LNCaP clone FGC (cell line): ENCODE data around the gene EPM2A.
"Not testable (repeated sequence)": the region's sequence is repeated elsewhere in the genome, so short reads cannot be mapped to it uniquely, and the experiment has no call there.

Experiments used
- DNase-seq: peaks from one replicate; pipeline ENCODE4 v3.0.0-alpha.2; 2011; ENCODE audit warnings: low read depth
- H3K4me3 ChIP-seq: 2 replicates; pipeline ENCODE4 v1.5.1; 2011; ENCODE audit warnings: mild to moderate bottlenecking, low read depth, low read length, control low read depth
- CTCF ChIP-seq: IDR thresholded peaks from 2 replicates; pipeline ENCODE4 v1.5.1; 2012; ENCODE audit warnings: mild to moderate bottlenecking; ENCODE audit not compliant: control insufficient read depth, insufficient read depth; ENCODE audit errors: extremely low read depth

EPM2A gene

GRCh38 chr6:145743332-145743731 is 8.0 kb upstream of the EPM2A start:
- DNase-seq, result no peak
- no peak overlapping the region for H3K4me3 ChIP-seq
- no peak for TF ChIP-seq CTCF

GRCh38 chr6:145742472-145742871 is 7.2 kb upstream of the EPM2A start:
- DNase-seq, H3K4me3 ChIP-seq: not testable (repeated sequence)

- not testable (repeated sequence) for DNase-seq
These were observed 4.4 kb upstream of the EPM2A start for GRCh38 chr6:145739685-145740084.

GRCh38 chr6:145738265-145738664 is 2.9 kb upstream of the EPM2A start:
- no peak for DNase-seq
- TF ChIP-seq CTCF, result no peak
- no peak overlapping the region for H3K4me3 ChIP-seq

More at GRCh38 chr6:145739685-145740084, 4.4 kb upstream of the EPM2A start:
- H3K4me3 ChIP-seq, result not testable (repeated sequence)

GRCh38 chr6:145736661-145737144 is 1.4 kb upstream of the EPM2A start:
- no peak for TF ChIP-seq CTCF
- DNase-seq, result no peak
- H3K4me3 ChIP-seq, result no peak overlapping the region

- DNase-seq, result peak; percentile 70
- TF ChIP-seq CTCF, result no peak
- H3K4me3 ChIP-seq, result peak overlapping the region; percentile 67
These were observed 599 bp downstream of the EPM2A start for GRCh38 chr6:145734486-145735355.

GRCh38 chr6:145733810-145734209 is 1.5 kb downstream of the EPM2A start:
- no peak for TF ChIP-seq CTCF
- no peak for DNase-seq
- no peak overlapping the region for H3K4me3 ChIP-seq

- H3K4me3 ChIP-seq, result no peak overlapping the region
- no peak for DNase-seq
- no peak for TF ChIP-seq CTCF
These were observed 2.1 kb downstream of the EPM2A start for GRCh38 chr6:145733207-145733606.
